ENCODE data around the gene CD3G.
"Not testable (repeated sequence)": the region's sequence is repeated elsewhere in the genome, so short reads cannot be mapped to it uniquely, and the experiment has no call there.

Gene CD3G

GRCh38 chr11:118343981-118344515, at the start of gene CD3G:
CD3G (plus strand) TSS chr11:118344344; CDS start chr11:118344424, 80 bp downstream.
- no peak for DNase-seq

GRCh38 chr11:118295199-118295598, 48.9 kb upstream of the CD3G start:
- DNase-seq = peak; percentile 44

- DNase-seq = peak; percentile 63
Measured at GRCh38 chr11:118295815-118296454, 48.2 kb upstream of the CD3G start.

GRCh38 chr11:118301600-118302195, 42.4 kb upstream of the CD3G start:
- no peak for DNase-seq

- peak; percentile 31 for DNase-seq
Measured at GRCh38 chr11:118304227-118304567, 39.9 kb upstream of the CD3G start.

GRCh38 chr11:118304568-118305248, 39.4 kb upstream of the CD3G start, which contains the start of gene CD3E:
CD3E (plus strand) TSS chr11:118304730; CDS start chr11:118304953, 223 bp downstream.
- no peak for DNase-seq

- DNase-seq = no peak
Measured at GRCh38 chr11:118305726-118306125, 38.4 kb upstream of the CD3G start.

- DNase-seq = no peak
Measured at GRCh38 chr11:118306556-118306955, 37.6 kb upstream of the CD3G start.

GRCh38 chr11:118308995-118309528, 35.1 kb upstream of the CD3G start:
- DNase-seq = not testable (repeated sequence)

- no peak for DNase-seq
Measured at GRCh38 chr11:118310271-118310670, 33.9 kb upstream of the CD3G start.

- no peak for DNase-seq
Measured at GRCh38 chr11:118310781-118311485, 33.2 kb upstream of the CD3G start.

GRCh38 chr11:118311518-118311917, 32.6 kb upstream of the CD3G start:
- peak; percentile 28 for DNase-seq

GRCh38 chr11:118312328-118312727, 31.8 kb upstream of the CD3G start:
- peak; percentile 14 for DNase-seq

GRCh38 chr11:118313242-118313641, 30.9 kb upstream of the CD3G start:
- no peak for DNase-seq

- DNase-seq = no peak
Measured at GRCh38 chr11:118314988-118315411, 29.1 kb upstream of the CD3G start.

GRCh38 chr11:118318124-118318523, 26.0 kb upstream of the CD3G start:
- no peak for DNase-seq

GRCh38 chr11:118318581-118319336, 25.4 kb upstream of the CD3G start:
- DNase-seq = no peak

- DNase-seq = peak; percentile 80
Measured at GRCh38 chr11:118319337-118319707, 24.8 kb upstream of the CD3G start.

- no peak for DNase-seq
Measured at GRCh38 chr11:118320515-118320914, 23.6 kb upstream of the CD3G start.

GRCh38 chr11:118321386-118322082, 22.6 kb upstream of the CD3G start:
- DNase-seq = peak; percentile 30

- no peak for DNase-seq
Measured at GRCh38 chr11:118322721-118323120, 21.4 kb upstream of the CD3G start.

GRCh38 chr11:118325283-118325682, 18.9 kb upstream of the CD3G start:
- DNase-seq = no peak
